GM12873 (cell line): ENCODE data around the gene PSMD1.

ENCODE experiments used
- TF ChIP-seq, protein P1 (sequence below): IDR thresholded peaks from 2 replicates; pipeline ENCODE4 v1.5.1; 2012; ENCODE audit warnings: low read depth, mild to moderate bottlenecking, moderate library complexity, low read length, control low read depth; ENCODE audit not compliant: insufficient read depth; ENCODE audit errors: missing control alignments

The PSMD1 gene

DNA sequence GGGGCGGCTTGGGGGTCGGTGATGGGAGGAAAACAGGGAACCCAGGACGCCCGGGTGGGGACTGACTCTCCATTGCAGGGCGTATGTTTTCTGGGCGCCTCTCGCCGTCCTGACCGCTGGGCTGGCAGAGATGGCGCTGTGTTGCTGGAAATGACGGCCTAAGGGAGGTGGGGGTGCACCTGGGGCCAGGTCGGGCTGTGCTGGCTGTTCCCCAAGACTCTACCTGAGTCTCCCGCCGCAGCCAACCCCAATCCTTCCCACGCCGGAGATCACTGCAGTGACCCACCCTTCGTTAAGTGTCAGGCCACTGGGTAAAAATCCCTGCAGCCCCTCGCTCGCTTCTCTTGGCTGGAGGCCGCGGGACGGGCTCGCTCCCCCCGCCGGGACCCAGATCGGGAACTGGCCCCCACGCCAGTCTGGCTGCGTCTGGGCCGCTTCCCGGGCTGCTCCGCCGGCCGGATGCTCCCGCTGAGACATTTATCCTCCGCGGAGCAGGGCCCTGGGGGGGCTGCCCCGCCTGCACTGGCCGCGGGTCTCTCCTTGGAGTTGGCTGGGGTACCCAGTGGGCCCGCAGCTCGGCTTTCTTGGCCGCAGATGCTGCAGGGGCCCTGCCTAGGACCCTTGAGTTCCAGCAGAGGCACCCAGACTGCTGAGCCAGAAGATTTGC lies 134.0 kb downstream of the PSMD1 start:
- TF ChIP-seq, protein P1, sequence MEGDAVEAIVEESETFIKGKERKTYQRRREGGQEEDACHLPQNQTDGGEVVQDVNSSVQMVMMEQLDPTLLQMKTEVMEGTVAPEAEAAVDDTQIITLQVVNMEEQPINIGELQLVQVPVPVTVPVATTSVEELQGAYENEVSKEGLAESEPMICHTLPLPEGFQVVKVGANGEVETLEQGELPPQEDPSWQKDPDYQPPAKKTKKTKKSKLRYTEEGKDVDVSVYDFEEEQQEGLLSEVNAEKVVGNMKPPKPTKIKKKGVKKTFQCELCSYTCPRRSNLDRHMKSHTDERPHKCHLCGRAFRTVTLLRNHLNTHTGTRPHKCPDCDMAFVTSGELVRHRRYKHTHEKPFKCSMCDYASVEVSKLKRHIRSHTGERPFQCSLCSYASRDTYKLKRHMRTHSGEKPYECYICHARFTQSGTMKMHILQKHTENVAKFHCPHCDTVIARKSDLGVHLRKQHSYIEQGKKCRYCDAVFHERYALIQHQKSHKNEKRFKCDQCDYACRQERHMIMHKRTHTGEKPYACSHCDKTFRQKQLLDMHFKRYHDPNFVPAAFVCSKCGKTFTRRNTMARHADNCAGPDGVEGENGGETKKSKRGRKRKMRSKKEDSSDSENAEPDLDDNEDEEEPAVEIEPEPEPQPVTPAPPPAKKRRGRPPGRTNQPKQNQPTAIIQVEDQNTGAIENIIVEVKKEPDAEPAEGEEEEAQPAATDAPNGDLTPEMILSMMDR: no peak

DNA sequence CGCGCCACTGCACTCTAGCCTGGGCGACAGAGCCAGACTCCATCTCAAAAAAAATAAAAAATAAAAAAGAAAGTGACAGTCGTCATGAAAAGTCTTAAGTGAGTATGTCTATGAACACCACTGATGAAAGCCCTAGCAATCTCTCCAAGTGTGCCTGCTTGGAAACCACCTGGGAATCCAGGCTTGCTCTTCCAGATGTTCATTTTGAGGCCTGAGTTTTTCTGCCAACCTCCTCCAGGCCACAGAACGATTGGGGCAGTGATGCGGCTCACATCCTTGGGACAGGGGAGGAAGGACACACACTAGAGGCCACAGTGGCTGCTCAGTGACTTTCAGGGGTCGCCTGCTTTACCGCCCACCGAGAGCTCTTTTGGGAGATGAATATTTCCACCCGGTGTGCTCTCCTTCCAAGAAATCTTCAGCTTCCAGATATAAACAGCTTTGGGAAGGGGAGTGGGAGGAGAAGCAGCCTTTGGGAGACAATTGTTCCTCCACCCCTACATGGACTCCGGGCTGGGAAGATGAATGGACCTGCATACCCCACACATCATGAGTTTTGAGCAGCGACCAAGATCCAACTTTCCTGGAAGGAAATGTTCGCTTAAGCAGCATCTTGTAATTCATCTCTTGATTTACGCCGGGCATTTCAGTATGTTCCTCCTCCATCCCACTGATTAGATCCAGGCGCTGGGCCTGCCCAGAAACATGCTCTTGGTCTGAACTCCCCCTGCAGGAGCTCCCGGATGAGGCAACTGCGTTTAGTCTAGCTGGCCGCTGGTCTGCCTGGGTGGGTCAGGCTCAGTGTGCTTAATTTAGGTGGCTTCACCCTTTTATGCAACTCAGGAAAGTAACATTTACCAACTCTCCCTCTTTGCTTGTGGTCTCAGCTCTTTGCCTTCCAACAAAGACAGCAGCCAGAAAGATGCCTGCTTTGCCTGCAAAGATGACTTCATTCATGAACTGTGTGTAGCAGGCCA lies 135.5 kb downstream of the PSMD1 start:
- TF ChIP-seq, protein P1: peak; percentile 50

DNA sequence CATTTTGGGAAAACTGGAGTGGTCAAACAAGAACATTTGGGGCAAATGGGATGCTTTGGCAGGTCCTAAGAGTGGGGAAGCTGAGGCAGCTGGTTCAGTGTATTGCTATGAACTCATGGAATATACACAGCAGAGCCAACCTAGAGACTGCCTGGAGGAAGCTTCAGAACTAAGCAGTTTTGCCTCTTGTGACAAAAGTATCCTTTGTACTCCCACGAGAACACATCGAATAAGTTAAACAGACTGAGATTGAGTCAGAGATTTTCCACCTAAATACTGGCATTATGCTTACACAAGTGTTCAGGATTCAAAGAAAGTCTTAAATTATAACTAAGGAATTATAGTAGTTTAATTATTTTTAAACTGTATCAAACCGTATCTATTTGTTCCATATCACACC lies 136.5 kb downstream of the PSMD1 start:
- TF ChIP-seq, protein P1: no peak

DNA sequence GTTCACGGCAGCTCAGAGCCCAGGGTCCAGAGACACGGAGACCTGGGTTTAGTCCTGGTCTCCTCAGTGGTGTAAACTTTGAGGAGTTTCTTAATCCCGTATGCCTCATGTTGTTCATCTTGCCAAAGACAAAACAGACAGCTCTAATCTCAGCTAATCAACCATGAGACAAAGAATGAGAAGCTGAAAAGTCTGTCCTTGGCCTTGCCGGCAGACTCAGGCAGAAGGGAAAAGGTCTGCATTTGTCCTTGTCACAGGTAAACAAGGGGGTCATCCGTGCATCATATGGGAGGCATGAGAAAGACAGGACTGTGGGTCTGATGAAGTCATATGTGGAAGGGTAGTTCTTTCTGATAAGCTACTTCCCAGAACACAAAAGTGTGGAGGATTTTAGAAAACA lies 139.9 kb downstream of the PSMD1 start:
- TF ChIP-seq, protein P1: no peak

DNA sequence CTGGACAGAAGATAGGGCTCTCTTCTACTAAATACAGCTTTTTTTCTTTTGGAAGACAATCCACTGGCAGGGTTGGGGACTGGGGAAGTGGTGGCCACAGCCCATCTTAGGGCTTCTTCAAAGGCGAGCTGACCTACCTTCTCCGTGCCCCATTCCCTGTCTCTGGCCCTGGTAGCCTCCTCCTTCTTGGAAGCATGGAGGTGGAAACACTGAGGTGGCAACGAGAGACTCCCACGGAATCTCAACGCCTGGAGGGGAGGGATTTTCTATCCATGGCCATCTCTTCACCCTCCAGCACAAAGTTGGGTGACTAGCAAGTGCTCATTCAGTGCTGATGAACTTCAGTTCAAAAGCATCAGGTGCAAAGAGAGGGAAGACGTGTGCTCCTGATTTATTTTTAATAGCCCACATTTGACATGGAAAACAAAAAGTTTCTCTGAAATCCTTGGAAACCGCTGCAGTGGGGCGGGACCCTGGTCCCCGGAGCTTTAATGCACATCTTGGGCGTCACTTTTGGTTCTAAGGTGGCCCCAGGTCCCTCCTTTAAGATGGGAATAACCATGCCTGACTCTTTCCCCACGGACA lies 141.1 kb downstream of the PSMD1 start:
- TF ChIP-seq, protein P1: no peak

DNA sequence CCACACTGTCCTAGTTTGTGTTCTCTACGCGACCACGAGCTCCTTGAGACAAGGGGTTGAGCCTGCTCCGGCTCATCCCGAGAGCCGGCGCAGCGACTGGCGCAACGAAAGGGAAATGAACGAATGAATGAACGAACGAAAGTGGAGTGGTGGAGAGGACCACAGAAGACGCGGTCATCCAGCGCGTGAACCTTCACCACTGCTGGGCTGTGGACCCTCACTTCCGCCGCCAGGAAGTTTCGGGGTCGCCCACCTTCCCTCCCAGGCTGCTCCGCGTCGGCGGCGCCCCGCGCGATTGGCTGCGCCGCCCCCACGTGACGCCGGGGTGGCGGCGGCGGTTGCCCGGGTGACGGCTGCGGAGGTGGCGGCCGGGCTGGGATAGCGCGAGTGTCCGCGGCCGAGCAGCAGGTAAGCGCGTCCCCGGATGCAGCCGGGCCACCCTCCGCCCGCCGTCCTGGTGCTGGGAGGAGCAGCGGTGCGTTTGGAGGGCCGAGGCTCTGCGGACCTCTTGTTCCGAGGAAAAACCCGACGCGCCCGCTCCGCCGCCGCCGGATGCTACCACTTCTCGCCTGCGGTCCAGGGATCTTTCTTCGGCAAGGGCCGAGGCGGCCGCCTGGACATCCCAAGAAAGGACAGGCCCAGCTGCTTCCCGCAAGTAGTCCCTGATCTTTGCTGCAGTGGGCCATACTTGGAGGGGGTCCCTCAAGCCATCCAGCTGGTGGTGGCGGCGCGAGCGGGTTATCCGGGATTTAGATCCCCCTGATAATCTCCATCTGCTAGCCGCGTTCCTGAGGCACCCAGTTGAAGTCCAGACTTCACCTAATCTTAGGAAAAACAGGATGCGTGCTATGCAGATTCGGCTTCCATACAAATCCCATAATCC lies 141.9 kb downstream of the PSMD1 start, which contains the start of gene ARMC9:
ARMC9 (plus strand) TSS at position 341 of the 883 bp plus-strand sequence. CDS start 7,608 bp downstream, outside the sequence.
- TF ChIP-seq, protein P1: no peak

DNA sequence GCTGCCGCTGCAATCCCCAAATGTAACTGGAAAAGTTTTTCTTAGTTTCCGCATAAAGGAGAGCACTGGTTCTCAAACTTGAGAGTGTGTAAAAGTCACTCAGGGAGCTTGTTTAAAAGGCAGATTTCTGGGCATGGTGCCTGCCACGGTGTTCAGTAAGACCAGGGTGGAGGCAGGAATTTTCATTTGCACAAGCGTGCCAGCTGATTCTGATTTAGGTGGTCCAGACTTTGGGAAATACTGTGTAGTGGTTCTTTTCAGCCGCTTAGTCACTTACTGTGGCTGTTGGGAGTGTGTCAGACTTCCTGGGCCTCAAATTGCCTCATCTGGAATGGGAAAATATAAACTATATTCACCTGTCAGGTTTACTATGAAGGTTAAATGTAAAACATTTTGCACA lies 142.6 kb downstream of the PSMD1 start:
- TF ChIP-seq, protein P1: no peak
